Left lung (tissue), 10 donors: ENCODE measurements around the gene MPRIP. TPM values are rescaled to one million over a fixed set of nuclear protein-coding genes. Genes with fewer than 3 reads are reported as not detected.

Experiments used
- ATAC-seq: fragments of 200-7000 bp; cut with Tn5 transposase; one replicate; pipeline ENCODE4 v1.9.1; 2020; ENCODE audit warnings: moderate library complexity
- DNase-seq, 4 donors: peaks; one replicate each; pipeline ENCODE4 v3.0.0-alpha.2; 2013 to 2020
- H3K27ac ChIP-seq, 2 donors: fragments of 200-600 bp; sonication (generic) in 1 of 2; one replicate each; pipeline versions ENCODE4 v1.5.0 to v1.8.0; 2020 to 2021
- H3K27me3 ChIP-seq, 2 donors: fragments of 200-600 bp; sonication (generic) in 1 of 2; one replicate each; pipeline versions ENCODE4 v1.5.0 to v1.8.0; 2020 to 2021
- H3K36me3 ChIP-seq, 2 donors: fragments of 200-600 bp; sonication (generic) in 1 of 2; one replicate each; pipeline versions ENCODE4 v1.5.0 to v1.8.0; 2020 to 2021
- H3K4me1 ChIP-seq, 2 donors: fragments of 200-600 bp; one replicate each; pipeline ENCODE4 v1.8.0; 2021
- H3K4me3 ChIP-seq, 2 donors: fragments of 200-600 bp; sonication (generic) in 1 of 2; one replicate each; pipeline versions ENCODE4 v1.5.0 to v1.8.0; 2020 to 2021; ENCODE audit warnings: mild to moderate bottlenecking in 1 of 2
- H3K9me3 ChIP-seq, 2 donors: fragments of 200-600 bp; sonication (generic) in 1 of 2; one replicate each; pipeline versions ENCODE4 v1.5.0 to v1.8.0; 2020 to 2021
- CTCF ChIP-seq, 2 donors: fragments of 200-600 bp; sonication (generic) in 1 of 2; IDR thresholded peaks; one replicate each; pipeline versions ENCODE4 v1.5.0 to v1.8.0; 2021; ENCODE audit warnings: antibody characterized with exemption in 2 of 2
- intact Hi-C, 2 donors: fragments of 100-400 bp; cut with DNase I; formaldehyde crosslinking; loops; one replicate each; pipeline versions ENCODE4 v1.11.2 to v1.14.2; 2022
- polyA plus RNA-seq, 6 donors: library from polyadenylated mRNA; unstranded; fragments of 120-200 nt; gene quantifications; one replicate each; pipeline ENCODE4 v1.2.1, GENCODE V29; 2013; ENCODE audit not compliant: insufficient read length in 6 of 6
- total RNA-seq, 2 donors: library from RNA; stranded (reverse); fragmentation: NEBNext Ultra II Directional; extraction: Animal tissue kit (Norgen Biotek cat#: 25700); gene quantifications; one replicate each; pipeline ENCODE4 v1.2.1, GENCODE V29; 2021
- donor health status: DM: no; HTN: yes; CAD: no.
- donor health status: DM: no; HTN: no; CAD: no.

Gene MPRIP
- total and polyA plus RNA-seq, 8 donors = 221 to 338 (median 257) TPM

- H3K27me3 ChIP-seq = no peaks in the 10 kb centered on the region
- peaks cover 3 to 100% of the 10 kb centered on the region in 2 donors for H3K36me3 ChIP-seq
- ATAC-seq = no peak
- H3K27ac ChIP-seq = no peak overlapping the region
- no peak overlapping the region for H3K4me3 ChIP-seq
- intact Hi-C loops = no loop called here
- H3K9me3 ChIP-seq = no peaks in the 10 kb centered on the region
- no peak for TF ChIP-seq CTCF (IDR thresholded peaks at IDR 0.05)
- H3K4me1 ChIP-seq = no peaks in the 10 kb centered on the region
- DNase-seq = no peak
Observed at GRCh38 chr17:17220529-17220928, 178.3 kb downstream of the MPRIP start.

GRCh38 chr17:17221329-17221728 is 179.1 kb downstream of the MPRIP start:
- H3K27ac ChIP-seq = no peak overlapping the region
- no peaks in the 10 kb centered on the region for H3K9me3 ChIP-seq
- H3K36me3 ChIP-seq = peaks cover 3 to 100% of the 10 kb centered on the region in 2 donors
- no peak for DNase-seq
- no peaks in the 10 kb centered on the region for H3K4me1 ChIP-seq
- no peaks in the 10 kb centered on the region for H3K27me3 ChIP-seq
- H3K4me3 ChIP-seq = no peak overlapping the region
- intact Hi-C loops = no loop called here
- TF ChIP-seq CTCF (IDR thresholded peaks at IDR 0.05) = no peak
- no peak for ATAC-seq

GRCh38 chr17:17223736-17224135 is 181.5 kb downstream of the MPRIP start:
- no peaks in the 10 kb centered on the region for H3K27me3 ChIP-seq
- DNase-seq (no peak), ATAC-seq (no peak)
- no peak overlapping the region for H3K4me3 ChIP-seq
- peaks cover 3 to 100% of the 10 kb centered on the region in 2 donors for H3K36me3 ChIP-seq
- intact Hi-C loops = no loop called here
- H3K27ac ChIP-seq = no peak overlapping the region
- no peaks in the 10 kb centered on the region for H3K4me1 ChIP-seq
- H3K9me3 ChIP-seq = no peaks in the 10 kb centered on the region
- TF ChIP-seq CTCF (IDR thresholded peaks at IDR 0.05) = no peak

- DNase-seq (no peak), ATAC-seq (no peak)
- Histone ChIP-seq H3K4me3 (no peak overlapping the region), H3K27ac (no peak overlapping the region), H3K27me3 (no peaks in the 10 kb centered on the region), H3K9me3 (no peaks in the 10 kb centered on the region), H3K36me3 (peaks cover 3 to 100% of the 10 kb centered on the region in 2 donors), H3K4me1 (no peaks in the 10 kb centered on the region)
- intact Hi-C loops = no loop called here
- no peak for TF ChIP-seq CTCF (IDR thresholded peaks at IDR 0.05)
Observed at GRCh38 chr17:17224137-17224536, 181.9 kb downstream of the MPRIP start.

GRCh38 chr17:17225901-17226300 is 183.6 kb downstream of the MPRIP start:
- H3K4me1 ChIP-seq = no peaks in the 10 kb centered on the region
- intact Hi-C loops = no loop called here
- DNase-seq = no peak
- H3K4me3 ChIP-seq = no peak overlapping the region
- no peak overlapping the region for H3K27ac ChIP-seq
- no peak for TF ChIP-seq CTCF (IDR thresholded peaks at IDR 0.05)
- no peaks in the 10 kb centered on the region for H3K9me3 ChIP-seq
- peaks cover 3 to 100% of the 10 kb centered on the region in 2 donors for H3K36me3 ChIP-seq
- no peaks in the 10 kb centered on the region for H3K27me3 ChIP-seq
- ATAC-seq = no peak
